GM18502 (cell line): ENCODE results near the gene MCTP2.

Experiments
- ATAC-seq: cut with Tn5 transposase; IDR thresholded peaks from one replicate; pipeline ENCODE4 v1.9.1; 2021; ENCODE audit warnings: mild to moderate bottlenecking; ENCODE audit not compliant: unreplicated experiment, poor library complexity

The MCTP2 gene

DNA sequence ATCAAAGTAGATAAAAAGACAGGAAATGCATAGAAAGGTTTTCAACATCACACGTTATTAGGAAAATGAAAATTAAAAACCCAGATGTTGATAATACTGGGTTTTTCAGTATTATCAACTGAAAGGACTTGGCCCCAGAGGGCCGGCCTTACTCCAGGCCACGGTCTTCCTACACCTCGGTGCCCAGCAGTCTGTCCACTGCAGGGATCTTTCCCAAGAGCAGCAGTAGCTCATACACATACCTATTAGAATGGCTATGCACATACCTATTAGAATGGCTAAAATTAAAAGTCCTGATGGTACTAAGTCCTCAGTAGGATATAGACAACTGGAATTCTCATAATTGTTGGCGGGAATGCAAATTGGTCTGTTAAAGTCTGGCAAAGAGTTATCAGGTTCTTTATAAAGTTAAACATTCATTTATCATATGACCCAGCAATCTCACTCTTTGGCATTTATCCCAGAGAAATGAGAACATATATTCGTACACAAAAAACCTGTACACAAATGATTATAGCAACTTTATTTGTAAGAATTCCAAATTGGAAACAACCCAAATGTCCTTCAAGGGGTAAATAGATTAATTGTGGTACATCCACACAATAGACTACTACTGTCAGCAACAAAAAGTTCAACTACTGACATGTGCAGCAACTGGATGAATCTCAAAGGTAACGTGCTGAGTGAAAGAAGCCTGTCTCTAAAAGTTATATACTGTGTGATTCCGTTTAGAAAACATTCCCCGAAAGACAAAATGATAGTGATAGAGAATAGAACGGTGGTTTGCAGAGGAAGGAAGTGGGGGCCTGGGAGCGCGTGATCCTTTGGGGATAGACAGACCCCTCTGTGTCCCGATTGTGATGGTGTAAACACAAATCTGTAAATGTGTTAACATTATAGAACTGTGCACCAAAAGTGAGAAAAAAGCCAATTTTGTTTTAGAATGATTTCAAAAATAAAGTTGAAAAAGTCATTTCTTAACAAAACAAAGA lies 62.3 kb downstream of the MCTP2 start:
- ATAC-seq = no peak

- no peak for ATAC-seq
These were observed 63.2 kb downstream of the MCTP2 start for GRCh38 chr15:94294556-94294955.

DNA sequence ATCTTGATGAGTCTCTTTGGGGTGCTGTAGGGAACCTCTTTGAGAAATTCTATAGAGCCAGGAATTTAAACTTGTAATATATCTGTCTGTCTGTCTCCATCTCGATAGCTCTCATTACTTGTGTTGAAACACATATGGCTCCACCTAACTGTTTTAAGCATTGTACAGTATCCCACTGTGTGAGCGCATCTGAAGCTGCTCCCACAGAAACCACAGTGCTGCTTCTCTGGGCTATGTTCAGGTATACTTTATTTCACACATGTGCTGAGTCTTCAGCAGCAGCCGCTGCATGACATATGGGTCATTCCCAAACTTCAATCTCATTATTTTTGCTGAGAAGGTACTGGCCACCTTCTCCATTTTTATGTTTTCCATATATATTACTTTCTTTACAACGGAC lies 63.9 kb downstream of the MCTP2 start:
- no peak for ATAC-seq

- ATAC-seq = no peak
These were observed 65.4 kb downstream of the MCTP2 start for GRCh38 chr15:94296717-94297116.

- ATAC-seq = peak; percentile 78
These were observed 66.2 kb downstream of the MCTP2 start for GRCh38 chr15:94297558-94297957.

GRCh38 chr15:94298364-94298763 lies 67.0 kb downstream of the MCTP2 start:
- no peak for ATAC-seq

GRCh38 chr15:94300612-94301011 lies 69.3 kb downstream of the MCTP2 start:
- ATAC-seq = no peak

DNA sequence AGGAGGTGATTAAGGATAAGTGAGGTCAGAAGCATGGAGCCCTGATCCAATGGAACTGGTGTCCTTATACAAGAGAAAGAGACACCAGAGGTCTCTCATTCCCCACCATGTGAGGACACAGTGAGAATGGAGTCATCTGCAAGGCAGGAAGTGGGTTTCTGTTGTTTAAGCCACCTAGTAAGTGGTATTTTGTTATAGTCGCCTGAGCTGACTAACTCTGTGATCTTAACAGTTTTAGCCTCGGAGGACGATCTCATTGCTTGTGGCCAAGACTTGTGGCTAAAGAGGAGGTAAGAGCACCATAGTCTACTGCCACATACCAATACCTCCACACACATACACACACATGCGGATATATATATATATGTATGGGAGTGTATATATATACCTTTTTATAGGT lies 73.8 kb downstream of the MCTP2 start:
- no peak for ATAC-seq

DNA sequence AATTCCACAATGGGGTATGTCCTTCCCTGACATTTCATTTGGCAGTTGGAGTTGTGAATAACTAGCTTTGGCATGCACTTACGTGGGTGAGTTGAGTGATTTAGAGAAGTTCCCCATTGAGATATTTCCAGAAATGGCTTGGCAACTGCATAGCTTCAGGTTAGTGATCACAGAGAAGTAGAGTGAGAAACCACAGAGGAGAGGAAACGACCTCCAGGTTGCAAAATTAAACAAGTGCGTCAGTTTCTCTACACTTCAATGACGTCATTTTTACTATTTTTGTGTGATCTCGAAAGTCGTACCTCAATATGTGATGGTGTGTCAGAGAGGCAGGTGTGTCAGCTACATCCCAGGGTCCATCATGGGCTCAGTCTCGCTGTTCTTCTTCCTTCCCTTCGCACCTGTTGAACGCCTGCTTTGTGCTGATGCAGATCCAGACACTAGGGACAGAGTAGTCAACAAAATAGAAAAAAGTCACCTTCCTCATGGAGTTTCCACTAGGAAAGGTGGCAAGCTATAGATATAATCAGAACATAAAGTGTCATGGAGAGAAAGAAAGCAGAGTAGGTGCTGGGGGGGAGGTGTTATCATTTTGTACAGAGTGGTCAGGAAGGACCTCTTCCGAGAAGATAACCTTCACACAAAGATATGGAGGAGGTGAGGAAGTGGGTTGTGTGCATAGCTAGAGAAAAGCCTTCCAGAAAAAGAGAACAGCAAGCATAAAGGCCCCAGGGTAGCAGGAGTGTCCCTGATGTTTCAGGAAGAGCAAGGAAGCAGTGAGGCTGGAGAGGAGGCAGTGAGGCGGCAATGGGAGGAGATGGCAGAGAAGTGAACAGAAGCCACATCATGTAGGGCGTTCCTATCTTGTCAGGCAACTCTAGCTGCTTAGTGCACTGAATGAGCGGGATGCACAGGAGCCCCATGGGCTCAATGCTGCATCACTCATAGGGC lies 75.6 kb downstream of the MCTP2 start:
- peak; percentile 91 for ATAC-seq

GRCh38 chr15:94312946-94313345 lies 81.6 kb downstream of the MCTP2 start:
- ATAC-seq = no peak

GRCh38 chr15:94314639-94315038 lies 83.3 kb downstream of the MCTP2 start:
- ATAC-seq = no peak

DNA sequence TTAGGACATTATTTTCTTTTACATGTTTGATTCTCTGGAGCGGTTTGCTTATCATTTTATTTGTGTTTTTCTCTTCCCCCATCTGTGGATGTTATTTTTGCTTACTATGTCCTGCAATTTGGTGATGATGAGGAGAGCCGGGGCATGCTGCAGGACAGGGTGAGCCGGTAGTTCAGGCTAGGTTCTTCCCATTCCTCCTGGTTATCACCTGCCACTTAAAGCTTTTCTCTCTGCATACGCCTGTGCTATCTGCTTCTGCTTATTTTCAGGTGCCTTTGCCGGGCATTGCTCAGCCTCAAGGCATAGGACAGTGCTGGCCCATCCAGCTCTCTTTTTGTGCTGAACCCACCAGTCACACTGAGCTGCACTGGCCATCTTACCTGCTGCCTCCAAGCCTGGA lies 85.8 kb downstream of the MCTP2 start:
- no peak for ATAC-seq

GRCh38 chr15:94322141-94322540 lies 90.8 kb downstream of the MCTP2 start:
- no peak for ATAC-seq

DNA sequence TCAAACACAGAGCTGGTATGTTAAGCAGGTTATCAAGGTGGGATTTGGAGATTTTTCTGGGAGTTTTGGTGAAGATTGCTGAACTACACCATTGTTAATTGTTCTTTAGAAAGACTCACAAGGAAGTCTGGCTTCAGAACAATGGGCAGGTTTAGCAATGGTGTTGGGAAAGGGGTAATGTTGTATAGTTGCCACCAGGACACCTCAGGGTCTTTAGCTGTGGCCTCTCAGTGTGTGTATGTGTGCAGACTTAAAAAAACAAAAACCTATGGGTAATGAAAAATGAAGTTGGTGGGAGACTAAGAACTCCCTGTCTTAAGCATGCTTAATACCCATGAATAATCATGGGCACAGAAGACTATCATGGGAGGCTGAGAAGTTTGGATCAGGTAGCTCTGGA lies 91.7 kb downstream of the MCTP2 start:
- ATAC-seq = no peak

- peak; percentile 89 for ATAC-seq
These were observed 92.9 kb downstream of the MCTP2 start for GRCh38 chr15:94324117-94324826.

- no peak for ATAC-seq
These were observed 93.7 kb downstream of the MCTP2 start for GRCh38 chr15:94324835-94325767.

- peak; percentile 55 for ATAC-seq
These were observed 96.1 kb downstream of the MCTP2 start for GRCh38 chr15:94327356-94327936.

DNA sequence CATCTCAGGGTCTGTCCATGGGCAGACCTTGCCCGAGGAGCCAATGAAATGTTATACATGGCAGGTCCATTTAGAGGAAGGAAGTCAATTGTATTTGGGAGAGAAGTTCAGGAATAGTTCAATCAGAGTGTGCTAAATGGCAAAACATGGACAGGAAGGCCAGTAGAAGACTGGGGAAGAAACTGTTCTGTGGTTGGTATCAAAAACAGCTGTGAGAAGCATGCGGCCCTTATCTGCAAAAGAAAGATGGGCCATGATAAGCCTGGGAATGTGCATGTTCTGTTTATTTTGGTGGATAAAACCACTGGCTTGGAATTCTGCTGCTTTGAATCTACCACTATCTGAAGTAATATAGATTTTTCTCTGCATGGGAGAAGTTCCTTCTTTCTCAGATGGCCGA lies 100.4 kb downstream of the MCTP2 start:
- no peak for ATAC-seq

DNA sequence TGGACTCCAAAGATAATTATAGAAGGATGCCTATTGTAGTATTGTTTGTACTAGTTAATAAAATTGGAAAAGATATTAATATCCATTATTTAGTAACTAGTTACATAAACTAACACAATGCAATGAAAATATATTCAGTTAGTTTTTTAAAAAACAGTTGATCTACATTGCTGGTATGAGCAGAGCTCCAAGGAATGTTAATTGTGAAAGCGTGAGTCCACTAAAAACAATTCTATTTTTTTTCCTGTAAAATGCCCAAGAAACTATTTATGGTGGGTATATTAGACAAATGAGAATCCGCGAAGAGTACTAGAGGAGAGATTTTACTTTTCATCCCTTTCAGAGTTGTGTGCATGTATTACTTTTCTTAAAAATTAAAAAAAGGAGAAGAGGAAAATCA lies 104.3 kb downstream of the MCTP2 start:
- ATAC-seq = no peak
